ENCODE measurements around the gene DDX24.

GRCh38 chr14:94037954-94038353 is 43.0 kb downstream of the DDX24 start:
- TF ChIP-seq EZH2 (IDR thresholded peaks at IDR 0.05; ENCODE audit: low read depth, low read length, severe bottlenecking) (no peak), SP1 (IDR thresholded peaks at IDR 0.05; ENCODE audit: low read depth, low read length) (no peak), SIRT6 (IDR thresholded peaks at IDR 0.05; ENCODE audit: low read length) (no peak), NRF1 (IDR thresholded peaks at IDR 0.05; ENCODE audit: low read depth, low read length) (no peak), POLR2AphosphoS5 (IDR thresholded peaks at IDR 0.05; ENCODE audit: low read depth, low read length) (no peak), CEBPB (IDR thresholded peaks at IDR 0.05; ENCODE audit: low read depth, low read length) (no peak)
- TF ChIP-seq, protein P1, sequence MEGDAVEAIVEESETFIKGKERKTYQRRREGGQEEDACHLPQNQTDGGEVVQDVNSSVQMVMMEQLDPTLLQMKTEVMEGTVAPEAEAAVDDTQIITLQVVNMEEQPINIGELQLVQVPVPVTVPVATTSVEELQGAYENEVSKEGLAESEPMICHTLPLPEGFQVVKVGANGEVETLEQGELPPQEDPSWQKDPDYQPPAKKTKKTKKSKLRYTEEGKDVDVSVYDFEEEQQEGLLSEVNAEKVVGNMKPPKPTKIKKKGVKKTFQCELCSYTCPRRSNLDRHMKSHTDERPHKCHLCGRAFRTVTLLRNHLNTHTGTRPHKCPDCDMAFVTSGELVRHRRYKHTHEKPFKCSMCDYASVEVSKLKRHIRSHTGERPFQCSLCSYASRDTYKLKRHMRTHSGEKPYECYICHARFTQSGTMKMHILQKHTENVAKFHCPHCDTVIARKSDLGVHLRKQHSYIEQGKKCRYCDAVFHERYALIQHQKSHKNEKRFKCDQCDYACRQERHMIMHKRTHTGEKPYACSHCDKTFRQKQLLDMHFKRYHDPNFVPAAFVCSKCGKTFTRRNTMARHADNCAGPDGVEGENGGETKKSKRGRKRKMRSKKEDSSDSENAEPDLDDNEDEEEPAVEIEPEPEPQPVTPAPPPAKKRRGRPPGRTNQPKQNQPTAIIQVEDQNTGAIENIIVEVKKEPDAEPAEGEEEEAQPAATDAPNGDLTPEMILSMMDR (IDR thresholded peaks at IDR 0.05; ENCODE audit: control extremely low read depth in 1 of 3, insufficient read depth in 1 of 3, low read depth in 1 of 3, low read length in 3 of 3): no peak
